ENCODE results near the gene LHPP.
A peak's percentile ranks its signal among the peaks of the same experiment; 100 is the strongest.
"Not testable (repeated sequence)": the region's sequence is repeated elsewhere in the genome, so short reads cannot be mapped to it uniquely, and the experiment has no call there.

The LHPP gene, protein sequence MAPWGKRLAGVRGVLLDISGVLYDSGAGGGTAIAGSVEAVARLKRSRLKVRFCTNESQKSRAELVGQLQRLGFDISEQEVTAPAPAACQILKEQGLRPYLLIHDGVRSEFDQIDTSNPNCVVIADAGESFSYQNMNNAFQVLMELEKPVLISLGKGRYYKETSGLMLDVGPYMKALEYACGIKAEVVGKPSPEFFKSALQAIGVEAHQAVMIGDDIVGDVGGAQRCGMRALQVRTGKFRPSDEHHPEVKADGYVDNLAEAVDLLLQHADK

DNA sequence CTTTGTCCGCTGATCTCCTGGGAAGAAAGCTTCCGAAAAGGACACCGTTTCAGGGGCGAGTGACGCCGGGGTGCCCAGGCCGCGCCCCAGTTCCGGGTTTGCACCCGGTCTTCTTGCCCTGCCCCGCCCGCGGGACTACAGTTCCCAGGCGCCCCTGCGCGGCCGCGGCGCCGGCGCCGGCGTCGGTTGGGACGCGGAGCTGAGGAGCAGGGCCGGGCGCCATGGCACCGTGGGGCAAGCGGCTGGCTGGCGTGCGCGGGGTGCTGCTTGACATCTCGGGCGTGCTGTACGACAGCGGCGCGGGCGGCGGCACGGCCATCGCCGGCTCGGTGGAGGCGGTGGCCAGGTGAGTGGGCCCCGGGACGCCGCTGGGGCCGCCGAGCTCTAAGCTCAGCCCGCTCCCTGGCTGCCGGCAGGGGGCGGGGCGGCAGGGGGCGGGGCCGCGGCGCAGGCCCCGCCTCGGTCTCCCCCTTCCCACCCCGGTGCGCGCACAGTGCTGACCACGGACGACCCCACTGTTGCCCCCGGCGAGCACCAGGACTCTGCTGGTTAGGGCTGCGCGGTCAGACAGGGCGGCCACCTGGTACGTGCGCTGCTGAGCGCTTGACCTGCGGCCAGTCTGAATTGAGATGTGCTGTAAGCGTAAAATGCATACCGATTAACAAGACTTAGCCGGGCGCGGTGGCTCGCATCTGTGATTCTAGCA, at the start of gene LHPP:
Gene LHPP, plus strand, starts transcription at position 182 of the 706 bp plus-strand sequence. Its CDS starts 40 bp downstream, at position 222.
- DNase-seq = peak; percentile 76

DNA sequence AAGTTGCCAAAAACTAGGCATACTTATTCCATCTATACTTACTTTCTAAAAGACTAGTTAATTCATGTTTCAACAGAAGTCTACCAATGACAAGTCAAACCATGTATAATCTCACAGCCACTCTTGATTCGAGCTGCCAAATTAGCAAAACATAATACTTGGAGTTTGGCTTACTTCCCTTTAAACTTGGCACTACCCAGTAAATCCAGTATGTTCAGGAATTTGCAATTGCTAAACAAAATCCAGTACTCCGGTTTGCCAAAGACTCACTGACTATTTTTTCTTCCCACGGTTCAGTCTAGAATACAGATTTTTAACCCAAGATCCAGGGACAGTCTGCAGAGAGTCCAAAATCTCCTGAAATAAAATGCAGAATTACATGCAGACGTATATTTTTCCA, 47.5 kb upstream of the LHPP start:
- no peak for DNase-seq

DNA sequence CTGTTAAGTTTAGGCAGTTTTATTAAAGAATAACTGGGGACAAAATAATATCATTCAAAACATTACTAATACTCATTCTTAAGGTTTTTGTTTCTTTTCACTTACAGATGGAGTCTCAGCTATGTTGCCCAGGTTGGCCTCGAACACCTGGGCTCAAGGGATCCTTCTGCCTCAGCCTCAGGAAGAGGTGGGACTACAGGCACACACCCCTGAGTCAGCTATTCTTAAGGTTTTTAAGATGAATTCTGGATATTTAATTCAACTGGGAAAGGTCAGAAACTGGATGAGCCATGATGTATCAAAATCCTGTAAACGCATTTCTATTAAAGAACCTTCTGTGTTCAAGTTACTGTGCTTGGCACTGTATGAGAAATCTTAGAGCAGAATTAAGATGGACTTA, 46.4 kb upstream of the LHPP start:
- DNase-seq = no peak

DNA sequence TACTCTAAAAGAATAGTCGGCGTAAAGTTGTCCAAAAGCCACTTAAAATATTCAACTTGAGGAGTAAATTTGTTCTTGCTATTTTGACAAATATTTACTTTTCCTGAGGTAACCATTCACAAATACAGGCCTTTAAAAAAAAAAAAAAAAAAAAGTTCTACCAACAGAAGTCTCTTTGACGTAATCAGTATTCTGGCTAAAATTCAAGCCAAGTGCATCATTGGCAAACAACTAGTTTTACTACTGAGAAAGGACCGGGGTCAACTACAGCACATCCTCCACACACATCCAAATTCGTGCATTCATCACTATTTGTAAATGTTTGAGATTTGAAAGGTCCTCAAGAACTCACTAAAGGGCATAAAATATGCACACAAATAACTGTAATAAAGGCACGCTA, 44.9 kb upstream of the LHPP start:
- DNase-seq = no peak

DNA sequence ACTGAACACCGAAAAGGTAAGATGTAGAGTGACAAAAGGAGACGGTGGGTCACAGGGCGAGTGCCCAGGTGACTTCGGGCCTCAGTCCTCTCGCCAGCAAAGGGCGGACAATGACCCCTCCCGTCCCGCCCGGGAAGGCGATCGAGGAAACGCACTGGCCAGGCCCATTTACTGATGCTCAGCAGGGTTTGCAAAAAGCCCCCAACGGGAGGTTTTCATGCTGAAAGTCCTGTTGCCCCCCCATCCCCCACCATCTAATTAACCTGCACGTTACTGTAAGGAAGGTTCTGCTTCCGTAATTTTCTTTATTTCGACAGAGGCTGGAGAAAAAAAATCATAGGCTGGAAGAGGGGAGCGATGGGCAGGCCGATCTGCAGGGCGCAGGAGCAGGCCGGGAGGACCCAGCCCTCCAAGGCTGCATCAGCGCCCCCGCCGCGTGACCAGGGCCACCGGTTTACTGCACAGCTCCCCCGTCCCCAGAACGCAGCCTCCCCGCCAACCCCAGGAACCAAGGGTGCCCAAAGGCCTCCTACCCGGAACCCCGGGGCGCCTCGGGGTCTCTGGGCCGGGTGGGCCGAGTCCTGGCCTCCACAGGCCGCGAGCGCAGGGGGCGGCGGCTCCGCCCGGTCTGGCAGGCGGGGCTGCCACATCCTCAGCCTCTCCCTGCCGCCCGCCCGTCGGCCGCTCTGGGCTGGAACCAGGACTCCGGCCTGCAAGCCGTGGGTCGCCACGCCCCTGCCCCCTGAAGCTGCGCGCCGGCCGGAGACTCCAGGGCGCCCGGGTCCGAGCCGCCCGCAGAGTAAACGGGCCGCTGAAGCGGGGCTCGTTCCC, 43.5 kb upstream of the LHPP start:
- peak; percentile 20 for DNase-seq

DNA sequence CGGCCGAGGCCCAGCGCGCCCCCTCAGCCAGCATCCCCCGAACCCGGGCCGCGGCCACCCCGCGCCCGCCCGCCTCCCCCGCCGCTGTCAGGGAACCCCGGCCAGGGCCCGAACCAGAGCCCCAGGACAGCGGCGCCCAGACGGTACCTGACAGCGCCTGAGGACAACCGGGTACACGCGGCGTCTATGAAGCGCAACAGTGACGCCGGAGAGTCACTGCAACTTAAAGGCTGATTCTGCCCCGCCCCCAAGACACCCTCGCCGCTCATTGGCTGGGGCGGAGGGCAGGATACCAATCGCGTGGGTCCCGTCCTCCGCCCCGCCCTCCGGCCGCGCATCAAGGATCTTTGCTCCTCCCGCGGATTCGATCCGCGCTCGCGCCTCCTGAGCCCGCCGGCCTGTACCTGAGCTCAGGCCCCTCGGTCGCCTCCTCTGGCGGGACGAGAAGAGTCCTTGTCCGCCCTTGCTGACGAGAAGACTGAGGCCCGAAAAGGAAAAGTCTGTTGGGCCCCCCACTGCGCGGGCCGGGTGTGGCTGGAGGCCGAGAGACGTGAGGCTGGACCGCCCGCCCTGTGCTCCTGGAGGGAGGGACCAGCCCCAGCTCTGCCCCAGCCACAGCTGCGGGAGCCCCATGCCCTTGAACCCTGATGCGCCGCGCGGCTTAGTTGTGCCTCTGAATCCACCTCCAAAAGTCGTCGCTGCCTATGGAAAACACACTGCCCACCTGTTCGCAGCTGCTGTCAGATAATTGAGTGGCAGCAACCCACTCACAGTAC, 42.7 kb upstream of the LHPP start, which contains the start of gene OAT:
Gene OAT, minus strand, starts transcription at position 198 of the 776 bp plus-strand sequence. CDS start 6,752 bp downstream, outside the sequence.
- peak; percentile 93 for DNase-seq

DNA sequence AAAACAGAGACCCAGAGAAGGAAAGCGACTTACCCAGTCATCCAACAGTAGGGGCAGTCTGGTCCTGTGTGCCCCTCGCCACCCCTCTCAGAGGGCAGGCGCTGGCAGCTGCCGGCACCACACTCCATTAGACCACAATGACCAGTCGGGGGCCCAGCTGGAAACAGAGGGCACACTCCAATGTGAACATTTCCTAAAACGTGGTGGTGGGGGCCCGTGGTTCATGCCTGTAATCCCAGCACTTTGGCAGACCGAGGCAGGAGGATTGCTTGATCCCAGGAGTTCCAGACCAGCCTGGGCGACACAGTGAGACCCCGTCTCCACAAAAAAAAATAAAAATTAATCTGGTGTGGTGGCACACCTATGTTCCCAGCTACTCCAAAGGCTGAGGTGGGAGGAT, 42.0 kb upstream of the LHPP start:
- no peak for DNase-seq

DNA sequence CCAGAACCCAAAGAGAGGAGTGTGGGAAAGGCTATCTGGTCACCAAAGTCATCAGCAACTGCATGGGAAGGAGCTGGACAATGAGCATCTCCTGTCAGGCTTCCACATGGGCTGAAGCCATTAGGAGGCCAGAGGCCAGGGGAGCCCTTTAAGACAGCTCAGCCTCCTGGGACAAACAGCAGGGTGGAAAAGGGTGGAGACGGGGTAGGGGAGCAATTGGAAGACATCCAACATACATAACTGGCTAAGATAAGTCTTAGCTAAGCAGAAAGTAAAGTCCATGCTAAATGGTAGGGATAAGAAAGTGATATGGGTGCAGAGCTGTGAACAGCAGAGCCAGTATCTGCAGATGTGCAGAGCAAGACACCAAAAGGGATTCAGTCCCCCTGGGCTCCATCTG, 41.4 kb upstream of the LHPP start:
- no peak for DNase-seq

DNA sequence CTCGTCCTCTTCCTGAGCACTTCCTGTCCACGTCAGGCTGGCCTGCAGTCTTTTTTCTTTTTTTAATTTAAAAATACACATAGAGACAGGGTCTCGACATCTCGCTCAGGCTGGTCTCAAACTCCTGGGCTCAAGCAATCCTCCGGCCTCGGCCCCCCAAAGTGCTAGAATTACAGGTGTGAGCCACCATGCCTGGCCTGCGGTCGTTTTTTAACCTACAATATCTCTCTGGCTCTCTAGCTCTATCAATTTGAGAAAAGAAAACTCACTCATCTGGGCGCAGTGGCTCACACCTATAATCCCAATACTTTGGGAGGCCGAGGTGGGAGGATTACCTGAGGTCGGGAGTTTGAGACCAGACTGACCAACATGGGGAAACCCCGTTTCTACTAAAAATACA, 38.9 kb upstream of the LHPP start:
- no peak for DNase-seq

DNA sequence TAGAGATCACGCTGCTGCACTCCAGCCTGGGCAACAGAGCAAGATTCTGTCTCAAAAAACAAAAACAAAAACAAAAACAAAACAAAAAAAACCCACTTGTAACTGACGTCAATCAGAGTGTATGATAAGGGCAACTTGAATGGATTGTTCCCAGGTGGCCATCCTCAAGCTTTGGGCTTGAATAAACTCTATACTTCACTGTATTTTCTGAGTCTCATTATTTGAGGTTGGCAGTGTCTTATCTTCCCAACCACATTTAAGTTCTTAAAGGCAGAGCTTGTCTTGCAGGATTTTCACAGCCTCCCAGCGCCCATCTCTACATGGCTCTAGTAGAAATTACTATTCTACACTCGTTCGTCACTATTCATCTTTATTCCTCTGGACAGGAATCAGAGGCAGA, 37.8 kb upstream of the LHPP start:
- DNase-seq = no peak

DNA sequence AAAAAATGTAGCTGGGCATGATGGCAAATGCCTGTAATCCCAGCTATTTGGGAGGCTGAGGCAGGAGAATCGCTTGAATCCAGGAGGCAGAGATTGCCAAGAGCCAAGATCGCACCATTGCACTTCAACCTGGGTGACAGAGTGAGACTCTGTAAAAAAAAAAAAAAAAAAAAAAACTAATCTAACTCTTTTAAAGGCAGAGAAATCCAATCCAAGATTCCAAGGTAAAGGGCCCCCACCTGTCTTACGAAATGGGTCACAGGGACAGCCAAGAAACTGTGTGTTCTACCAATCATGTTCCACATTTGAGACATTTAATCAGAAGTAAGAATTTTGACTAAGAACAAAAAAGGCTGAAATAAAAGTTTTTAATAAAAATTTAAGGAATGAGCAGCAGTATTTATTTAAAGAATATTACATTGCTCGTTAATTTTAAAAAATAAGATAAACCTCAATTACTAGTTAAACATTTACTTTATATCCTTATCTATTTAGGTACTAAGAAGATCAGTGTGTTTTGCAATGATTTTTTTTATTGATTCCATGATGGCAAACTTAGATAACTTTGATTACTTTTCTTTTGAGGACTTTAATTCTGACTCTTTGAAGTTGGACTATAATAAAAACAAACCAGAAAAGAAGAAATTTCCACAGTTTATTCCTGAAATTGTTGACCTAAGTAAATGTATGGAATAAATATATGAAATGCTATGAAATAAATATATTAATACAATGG, 36.2 kb upstream of the LHPP start:
- DNase-seq = no peak

DNA sequence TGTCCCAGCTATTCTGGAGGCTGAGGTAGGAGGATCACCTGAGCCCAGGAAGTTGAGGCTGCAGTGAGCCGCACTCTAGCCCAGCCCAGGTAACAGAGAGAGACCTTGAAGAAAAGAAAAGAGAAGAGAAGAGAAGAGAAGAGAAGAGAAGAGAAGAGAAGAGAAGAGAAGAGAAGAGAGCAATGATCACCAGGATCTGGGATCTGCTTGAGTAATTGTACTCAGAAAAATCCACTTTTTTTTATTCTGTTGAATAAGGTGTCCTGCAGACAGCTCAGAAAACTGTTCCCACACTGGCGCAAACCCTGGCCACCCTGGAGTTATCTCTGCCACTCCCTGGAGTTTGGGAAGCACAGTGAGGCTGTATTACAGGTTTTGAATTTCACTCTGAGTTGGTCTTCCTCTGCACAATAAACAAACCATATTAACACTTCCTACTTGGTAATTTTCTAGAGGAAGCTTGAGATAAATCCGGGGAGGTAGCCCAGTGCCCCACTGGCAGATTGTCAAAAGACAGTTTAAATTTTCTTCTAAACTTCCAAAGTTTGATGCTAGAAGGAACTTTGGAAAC, 33.3 kb upstream of the LHPP start:
- DNase-seq = no peak

DNA sequence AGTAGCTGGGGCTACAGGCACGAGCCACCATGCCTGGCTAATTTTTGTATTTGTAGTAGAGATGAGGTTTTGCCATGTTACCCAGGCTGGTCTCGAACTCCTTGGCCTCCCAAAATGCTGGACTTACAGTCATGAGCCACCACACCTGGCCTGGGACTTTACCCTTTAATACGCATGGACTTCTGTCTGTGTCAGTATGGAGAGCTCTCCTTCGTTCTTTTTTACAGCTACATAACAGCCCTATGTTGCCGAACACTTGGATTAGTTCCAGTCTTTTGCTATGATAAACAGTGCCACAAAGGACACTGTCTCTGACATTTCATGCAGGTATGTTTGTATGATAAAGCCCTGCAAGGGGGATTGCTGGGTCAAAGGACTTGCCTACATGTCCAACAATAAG, 32.0 kb upstream of the LHPP start:
- DNase-seq = no peak

DNA sequence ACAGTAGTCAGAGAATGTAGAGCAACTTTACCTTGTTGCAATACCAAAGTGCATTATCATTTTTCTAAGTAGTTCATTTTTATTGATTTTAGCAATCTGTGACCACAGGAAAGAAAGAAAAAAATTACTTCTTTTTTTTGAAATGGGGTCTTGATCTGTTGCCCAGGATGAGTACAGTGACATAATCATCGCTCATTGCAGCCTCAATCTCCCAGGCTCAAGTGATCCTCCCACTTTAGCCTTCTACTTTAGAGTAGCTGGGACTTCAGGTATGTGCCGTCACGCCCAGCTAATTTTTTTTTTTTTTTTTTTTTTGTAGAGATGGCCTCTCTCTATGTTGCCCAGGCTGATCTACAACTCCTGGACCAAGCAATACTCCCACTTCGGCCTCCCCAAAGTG, 31.5 kb upstream of the LHPP start:
- no peak for DNase-seq

DNA sequence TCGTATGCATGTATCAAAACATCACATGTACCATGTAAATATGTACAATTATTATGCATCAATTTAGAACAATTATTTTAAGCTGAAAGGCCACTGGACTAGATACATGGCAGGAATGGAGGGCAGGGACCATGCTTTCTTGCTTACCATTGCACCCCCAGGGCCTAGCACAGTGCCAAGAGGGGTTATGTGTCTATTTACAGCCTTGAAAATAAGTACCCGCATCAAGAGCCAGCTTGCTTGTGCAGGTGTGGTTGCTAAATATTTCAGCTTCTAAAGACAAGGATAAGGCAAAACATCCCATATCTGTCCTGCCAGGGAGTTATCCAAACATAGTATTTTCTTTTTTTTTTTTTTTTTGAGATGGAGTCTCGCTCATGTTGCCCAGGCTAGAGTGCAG, 28.2 kb upstream of the LHPP start:
- DNase-seq = no peak

DNA sequence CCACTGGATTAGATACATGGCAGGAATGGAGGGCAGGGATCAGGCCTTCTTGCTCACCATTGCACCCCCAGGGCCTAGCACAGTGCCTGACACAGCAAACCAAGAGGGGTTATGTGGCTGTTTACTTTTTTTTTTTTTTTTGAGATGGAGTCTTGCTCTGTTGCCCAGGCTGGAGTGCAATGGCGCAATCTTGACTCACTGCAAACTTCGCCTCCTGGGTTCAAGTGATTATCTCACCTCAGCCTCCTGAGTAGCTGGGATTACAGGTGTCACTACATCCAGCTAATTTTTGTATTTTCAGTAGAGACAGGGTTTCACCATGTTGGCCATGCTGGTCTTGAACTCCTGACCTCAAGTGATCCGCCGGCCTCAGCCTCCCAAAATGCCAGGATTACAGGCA, 25.9 kb upstream of the LHPP start:
- DNase-seq = not testable (repeated sequence)

DNA sequence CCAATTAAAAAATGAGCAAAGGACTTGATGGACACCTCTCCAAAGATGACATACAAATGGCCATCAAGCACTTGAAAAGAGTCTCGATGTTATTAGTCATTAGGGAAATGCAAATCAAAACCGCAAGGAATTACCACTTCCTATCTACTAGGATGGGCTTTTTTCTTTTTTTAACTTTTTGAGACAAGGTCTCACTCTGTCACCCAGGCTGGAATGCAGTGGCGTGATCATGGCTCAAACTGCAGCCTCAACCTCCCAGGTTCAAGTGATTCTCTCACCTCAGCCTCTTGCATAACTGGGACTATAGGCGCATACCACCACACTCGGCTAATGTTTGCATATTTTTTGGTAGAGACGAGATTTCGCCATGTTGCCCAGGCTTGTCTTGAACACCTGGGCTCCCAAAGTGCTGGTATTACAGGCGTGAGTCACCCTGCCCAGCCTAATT, 25.4 kb upstream of the LHPP start:
- no peak for DNase-seq

DNA sequence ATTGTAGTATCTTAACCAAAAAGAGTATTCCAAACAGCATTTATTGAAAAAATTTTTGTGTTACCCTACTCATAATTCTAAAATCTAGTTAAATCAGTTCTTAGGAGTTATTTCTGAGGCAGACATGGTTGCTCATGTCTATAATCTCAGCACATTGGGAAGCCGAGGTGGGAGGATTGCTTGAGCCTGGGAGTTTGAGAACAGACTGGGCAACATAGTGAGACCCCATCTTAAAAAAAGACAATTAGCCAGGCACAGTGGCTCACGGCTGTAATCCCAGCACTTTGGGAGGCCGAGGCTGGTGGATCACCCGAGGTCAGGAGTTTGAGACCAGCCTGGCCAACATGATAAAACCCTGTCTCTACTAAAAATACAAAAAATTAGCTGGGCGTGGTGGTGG, 19.9 kb upstream of the LHPP start:
- not testable (repeated sequence) for DNase-seq

DNA sequence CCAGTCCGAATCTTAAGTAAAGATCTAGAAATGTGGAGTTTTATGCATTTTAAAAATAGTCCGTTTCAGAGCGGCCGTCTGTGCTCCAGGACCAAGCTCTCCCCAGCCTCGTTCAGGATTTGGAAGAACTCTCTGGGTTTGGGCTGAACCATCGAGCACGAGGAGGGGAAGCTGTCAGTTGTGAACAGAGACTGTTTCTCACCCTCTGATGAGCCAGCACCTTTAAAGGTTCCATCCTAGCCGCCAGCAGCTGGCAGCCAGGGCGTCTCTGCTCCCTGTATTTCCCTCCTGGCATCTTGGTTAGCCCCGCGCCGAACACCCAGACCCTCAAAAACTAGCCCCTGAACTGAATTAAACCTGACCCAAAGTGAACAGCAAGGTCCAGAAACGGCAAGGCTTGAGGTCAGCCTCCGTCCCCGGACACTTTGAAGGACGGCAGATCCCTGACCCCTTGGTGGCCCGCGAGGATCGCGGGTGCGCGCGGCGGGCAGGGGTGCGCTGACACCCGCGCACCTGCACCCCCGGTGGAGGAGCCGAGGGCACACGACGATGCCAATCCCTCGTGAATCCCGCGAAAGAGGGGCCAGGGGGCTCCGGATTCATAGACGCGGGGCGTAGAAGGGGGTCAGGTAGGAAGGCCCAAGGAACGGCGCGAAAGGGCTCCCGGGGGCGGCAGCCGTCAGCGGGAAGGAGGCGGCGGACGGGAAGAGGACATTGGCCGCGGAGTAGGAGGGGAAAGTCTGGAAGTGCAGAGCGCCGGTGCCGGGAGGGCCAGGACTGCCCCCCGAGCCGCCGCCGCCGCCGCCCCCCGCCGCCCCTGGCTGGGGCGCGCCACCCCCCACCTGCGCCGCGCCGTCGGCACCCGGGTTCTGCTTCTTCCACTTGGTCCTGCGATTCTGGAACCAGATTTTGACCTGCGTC, 14.5 kb upstream of the LHPP start:
- no peak for DNase-seq

DNA sequence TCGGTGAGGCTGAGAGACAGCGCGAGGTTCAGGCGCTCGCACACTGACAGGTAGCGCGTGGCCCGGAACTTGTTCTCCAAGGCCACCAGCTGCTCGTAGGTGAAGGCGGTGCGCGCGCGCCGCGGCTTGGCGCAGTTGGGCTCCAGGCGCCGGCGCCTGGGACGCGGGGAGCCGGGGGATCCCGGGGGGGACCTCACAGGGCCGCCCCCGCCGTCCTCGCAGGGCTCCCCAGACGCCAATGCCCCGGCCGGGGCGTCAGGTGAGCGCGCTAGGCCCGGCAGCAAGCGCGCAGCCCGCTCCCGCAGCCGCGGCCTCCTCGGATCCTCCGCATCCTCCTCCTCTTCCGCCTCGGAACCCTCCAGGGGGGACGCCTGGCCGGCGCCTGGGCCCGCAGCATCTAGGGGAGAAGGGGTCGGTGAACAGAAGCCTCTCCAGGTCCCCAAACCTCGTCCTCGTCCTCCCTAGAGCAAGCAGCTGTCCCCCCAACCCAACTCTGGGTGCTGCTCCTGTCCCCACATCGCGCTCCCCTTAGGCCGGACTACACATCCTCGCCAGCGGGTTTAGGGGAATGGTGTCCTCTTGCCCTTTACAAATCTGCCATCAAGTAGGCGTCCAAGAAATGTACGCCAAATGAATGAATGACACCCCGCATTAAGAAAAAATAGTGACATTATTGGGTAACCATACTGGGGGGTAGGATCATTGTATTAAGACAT, 13.7 kb upstream of the LHPP start:
- DNase-seq = no peak

Measured in activated CD4-positive, alpha-beta T cell treated with anti-CD3 and anti-CD28 coated beads for 1 hour (primary cell).